HG03095 (cell line): ENCODE results near the gene TPCN2.
"Not testable (repeated sequence)": the region's sequence is repeated elsewhere in the genome, so short reads cannot be mapped to it uniquely, and the experiment has no call there.

Experiments used
- ATAC-seq: cut with Tn5 transposase; IDR thresholded peaks from one replicate; pipeline ENCODE4 v1.9.1; 2021; ENCODE audit warnings: moderate library complexity; ENCODE audit not compliant: unreplicated experiment

Gene TPCN2

DNA sequence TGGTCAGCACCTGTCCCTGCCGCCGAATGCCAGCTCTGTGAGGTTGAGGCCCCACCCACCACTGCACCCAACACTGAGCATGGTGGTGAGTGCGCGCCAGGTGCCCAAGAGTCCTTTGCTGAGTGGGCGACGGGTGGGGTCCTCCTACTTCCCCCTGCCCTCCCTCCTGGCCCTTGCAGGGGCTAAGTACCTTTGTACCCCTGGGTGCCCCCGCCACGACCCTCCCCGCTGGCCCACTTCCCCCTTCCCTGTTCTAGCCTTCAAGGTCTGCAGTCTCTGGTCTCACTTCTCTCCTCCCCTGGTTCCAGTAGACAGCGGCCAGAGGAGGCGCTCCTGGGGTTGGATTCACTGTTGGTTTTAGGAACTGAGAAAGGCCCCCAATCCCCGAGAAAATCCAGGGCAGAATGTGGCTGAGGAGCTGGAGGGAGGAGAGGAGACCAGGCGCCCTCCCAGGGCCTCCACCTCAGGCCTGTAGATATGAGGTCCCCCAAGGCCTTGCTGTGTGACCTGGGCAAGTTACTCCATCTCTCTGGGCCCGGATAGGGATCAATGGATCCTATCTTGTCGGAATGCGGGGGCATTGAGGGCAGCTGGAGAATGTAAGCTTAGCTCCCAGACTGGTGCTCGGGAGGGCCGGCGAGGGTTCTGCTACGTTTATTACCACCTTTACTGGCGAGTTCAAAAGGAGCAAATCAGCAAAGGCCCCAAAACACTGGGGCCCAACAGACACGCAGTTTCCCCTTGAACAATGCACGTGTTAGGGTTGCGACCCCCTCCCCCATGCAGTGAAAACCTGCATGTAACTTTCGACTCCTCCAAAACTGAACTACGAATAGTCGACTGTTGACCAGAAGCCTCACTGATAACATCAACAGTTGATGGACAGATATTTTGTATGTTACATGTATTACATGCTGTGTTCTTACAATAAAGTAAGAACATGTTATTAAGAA lies 75.1 kb downstream of the TPCN2 start:
- no peak for ATAC-seq

GRCh38 chr11:69125861-69126260 lies 77.1 kb downstream of the TPCN2 start:
- no peak for ATAC-seq

DNA sequence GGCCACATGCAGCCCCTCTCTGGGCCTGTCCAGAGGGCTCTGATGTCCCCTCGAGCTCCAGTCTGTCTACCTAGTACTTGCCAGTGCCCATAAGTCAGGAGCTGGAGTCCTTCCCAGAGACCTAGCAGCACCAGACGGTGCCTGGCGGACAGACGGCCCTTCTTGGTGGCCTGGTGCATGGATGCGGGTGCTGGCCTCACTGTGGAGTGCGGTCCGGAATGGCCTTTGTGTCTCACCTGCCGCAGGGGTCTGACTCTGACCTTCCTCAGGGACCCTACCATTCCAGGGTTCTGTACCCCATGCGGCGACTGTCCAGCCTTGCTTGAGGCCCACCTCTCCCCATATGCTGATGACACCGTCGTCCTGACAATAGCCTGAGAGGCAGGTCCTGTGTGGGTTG lies 77.6 kb downstream of the TPCN2 start:
- ATAC-seq, result no peak

DNA sequence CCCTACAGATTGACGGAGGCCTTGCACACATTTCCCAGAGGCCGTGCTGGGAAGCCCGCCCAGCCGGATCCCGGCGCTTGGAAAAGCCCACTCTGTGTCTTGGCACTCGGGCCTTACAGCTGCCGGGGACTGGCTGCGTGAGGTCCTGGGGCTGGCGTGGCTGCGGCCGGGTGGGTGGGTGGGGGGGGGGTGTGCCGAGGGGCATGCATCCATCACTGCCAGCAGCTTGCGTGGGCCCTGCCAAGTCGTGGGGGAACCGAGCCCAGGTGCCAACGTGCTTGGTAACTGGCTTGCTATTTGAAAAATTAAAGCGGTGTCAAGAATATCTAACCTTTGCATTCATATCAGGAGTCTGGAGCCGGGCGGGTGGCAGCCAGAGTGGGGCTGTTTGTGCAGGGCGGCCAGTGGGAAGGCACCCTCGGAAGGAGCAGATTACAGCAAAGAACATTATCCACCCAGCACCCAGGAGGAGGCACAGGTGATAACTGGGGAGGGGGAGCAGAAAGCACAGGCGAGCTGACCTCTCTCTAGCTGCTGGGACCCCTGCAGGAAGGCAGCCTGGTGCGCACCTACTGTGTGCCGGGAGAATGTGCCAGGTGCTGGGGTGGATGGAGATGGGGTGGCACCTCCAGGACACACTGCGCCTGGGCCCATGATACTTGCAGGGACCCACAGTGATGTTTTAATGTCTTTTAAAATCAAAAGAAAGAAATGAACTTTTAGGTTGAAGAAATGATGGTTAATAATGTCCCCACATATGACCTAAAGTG lies 78.5 kb downstream of the TPCN2 start:
- ATAC-seq, result no peak

DNA sequence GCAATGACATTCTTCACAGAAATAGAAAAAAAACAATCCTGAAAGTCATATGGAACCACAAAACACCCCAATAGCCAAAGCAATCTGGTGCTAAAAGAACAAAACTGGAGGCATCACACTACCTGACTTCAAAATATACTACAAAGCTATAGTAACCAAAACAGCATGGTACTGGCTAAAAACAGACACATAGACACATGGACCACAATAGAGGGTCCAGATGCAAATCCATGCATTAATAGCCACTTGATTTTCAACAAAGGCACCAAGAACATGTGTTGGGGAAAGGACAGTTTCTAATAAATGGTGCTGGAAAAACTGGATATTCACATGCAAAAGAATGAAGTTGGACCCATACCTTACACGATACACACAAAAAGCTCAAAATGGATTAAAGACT lies 79.2 kb downstream of the TPCN2 start:
- no peak for ATAC-seq

DNA sequence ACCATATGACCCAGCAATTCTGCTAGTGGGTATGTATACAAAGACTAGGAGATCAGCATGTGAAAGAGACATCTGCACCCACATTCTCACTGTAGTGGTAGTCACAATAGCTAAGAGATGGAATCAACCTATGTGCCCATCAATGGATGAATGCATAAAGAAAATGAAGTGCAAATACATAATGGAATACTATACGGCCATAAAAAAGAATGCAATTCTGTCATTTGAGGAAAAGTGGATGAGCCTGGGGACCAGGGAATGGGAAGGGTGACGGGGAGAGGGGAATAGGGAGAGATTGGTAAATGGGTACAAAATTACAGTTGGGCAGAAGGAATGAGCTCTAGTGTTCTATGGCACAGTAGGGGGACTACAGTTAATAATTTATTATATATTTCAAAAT lies 80.3 kb downstream of the TPCN2 start:
- ATAC-seq, result no peak

DNA sequence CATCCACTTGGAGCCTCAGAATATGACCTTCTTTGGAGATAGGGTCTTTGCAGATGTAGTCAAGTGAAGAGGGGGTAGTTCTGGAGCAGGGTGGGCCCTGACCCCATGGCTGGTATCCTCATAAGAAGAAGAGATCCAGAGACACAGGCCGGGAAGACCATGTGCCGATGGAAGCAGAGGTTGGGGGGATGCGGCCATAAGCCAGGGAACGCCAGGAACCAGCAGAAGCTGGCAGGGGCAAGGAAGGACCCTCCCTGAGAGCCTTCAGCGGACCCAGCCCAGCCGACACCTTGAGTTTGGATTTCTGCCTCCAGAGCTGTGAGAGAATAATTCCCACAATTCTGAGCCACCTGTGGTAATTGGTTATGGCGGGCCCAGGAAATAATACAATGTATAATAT lies 80.9 kb downstream of the TPCN2 start:
- no peak for ATAC-seq

DNA sequence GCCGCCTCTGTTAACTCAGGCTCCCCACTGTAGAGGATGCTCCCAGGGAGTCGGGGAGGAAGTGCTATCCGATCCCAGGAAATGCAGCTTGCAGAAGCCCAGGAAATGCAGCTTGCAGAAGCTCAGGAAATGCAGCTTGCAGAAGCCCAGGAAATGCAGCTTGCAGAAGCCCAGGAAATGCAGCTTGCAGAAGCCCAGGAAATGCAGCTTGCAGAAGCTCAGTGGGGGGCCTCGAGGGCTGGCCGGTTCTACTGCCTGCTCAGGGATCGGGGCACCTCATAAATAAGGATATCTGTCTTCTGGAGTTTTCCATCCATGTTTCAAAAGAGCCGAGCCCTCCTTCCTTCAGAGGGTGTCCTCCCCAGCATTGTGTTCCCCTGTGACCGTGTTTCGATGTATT lies 81.9 kb downstream of the TPCN2 start:
- ATAC-seq, result no peak

DNA sequence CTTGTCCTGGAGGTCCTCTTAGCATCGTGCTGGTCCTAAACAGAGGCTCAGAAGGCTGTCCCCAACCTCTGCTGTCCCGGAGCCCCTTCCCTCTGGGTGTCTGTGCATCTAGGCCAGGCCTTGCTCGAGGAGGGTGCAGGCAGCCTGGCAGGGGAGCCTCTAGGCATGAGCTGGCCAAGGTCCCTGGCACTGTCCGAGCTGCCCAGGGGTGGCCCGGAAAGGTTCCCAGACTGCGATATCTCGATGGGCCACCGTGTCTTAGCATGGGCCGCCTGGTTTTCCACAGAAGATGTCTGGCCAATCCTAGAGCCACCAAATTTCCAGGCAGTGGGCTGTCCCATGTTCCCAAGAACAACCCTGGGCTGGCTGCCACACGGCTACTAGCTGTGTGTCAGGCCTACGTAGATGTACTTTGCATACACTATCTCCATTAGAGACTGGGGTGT lies 82.4 kb downstream of the TPCN2 start:
- ATAC-seq, result no peak

GRCh38 chr11:69131644-69132300 lies 83.0 kb downstream of the TPCN2 start:
- no peak for ATAC-seq

- no peak for ATAC-seq
Observed at GRCh38 chr11:69132301-69132670, 83.6 kb downstream of the TPCN2 start.

DNA sequence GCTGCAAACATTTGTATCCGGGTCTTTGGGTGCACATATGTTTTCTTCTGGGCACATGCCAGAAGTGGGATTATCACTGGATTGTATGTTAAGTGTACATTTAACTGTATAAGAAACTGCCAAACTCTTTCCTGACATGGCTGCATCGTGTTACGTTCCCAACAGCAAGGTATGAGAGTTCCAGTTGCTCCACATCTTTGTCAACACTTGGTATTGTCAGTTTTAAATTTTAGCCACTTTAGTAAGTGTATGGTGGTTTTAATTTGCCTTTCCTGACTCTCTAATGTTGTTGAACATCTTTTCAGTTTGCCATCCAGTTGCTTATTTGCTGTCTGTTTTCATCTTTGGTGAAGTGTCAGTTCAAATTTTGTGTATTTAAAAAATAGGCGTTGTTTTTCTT lies 84.5 kb downstream of the TPCN2 start:
- no peak for ATAC-seq

GRCh38 chr11:69134182-69134581 lies 85.5 kb downstream of the TPCN2 start:
- not testable (repeated sequence) for ATAC-seq

- no peak for ATAC-seq
Observed at GRCh38 chr11:69134957-69135356, 86.2 kb downstream of the TPCN2 start.

- no peak for ATAC-seq
Observed at GRCh38 chr11:69135420-69136363, 87.0 kb downstream of the TPCN2 start.

GRCh38 chr11:69136471-69136870 lies 87.7 kb downstream of the TPCN2 start:
- no peak for ATAC-seq

DNA sequence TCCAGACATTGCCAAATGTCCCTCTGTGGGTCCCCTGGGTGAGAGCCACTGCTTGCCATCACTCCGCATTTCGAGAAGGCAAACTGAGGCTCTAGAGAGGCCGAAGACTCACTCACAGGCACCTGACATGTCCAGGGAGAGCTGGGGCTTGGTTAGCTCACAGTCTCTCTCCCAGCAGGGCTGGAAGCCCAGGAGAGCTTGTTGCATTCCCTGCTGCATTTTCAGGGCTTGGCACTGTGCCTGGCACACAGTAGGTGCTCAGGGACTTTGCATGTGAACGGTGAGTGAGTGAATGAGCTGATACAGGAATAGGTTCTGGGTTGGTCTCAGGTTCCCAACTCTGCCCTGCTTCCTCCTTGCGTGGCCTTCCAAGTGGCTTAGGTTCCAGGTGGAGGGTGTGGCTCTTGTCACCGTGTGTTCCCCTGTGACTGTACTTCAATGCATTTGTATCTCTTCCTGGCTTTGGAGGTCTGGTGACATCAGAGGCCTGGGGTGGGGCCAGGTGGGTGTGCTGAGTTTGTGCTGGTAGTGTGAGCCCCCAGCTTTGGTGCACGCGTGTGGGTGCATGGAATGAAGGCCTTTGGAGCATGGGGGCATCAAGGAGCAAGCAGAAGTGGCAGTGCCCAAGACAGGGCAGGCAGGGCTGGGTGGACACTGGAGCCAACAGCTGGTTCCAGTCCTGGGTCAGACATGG lies 88.6 kb downstream of the TPCN2 start:
- no peak for ATAC-seq

DNA sequence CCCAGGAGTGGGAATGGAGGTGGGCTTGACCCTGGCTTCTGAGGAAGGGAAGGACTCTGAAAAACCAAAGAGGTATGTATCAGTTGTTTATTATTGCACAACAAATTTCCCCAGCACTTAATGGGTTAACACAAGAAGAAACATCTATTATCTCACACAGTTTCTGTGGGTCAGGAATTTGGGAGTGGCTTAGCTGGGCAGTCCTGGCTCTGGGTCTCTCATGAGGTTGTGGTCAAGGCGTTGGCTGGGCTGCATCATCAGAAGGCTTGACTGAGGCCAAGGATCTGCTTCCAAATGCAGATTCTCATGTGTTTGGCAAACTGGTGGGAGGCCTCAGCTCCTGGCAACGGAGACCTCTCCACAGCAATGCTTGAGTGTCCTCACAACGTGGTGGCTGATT lies 89.5 kb downstream of the TPCN2 start:
- ATAC-seq, result no peak

GRCh38 chr11:69140161-69140560 lies 91.4 kb downstream of the TPCN2 start:
- not testable (repeated sequence) for ATAC-seq

DNA sequence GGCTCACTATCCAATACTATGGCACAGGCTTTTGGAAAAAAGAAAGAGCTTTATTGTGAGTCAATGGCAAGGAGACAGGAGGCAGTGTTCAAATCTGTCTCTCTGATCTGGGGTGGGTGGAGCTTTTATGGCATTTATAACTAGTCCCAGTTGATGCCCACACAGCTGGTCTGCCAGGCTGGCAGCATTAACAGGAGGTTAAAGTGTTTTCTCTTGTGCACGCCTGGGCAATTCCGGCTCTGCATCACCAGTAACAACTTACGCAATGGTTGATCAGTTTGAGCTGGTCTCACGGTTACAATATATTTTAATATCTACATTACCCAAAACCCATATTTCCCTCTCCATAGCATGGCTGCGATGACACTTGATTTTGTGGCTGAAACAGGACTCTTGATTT lies 91.9 kb downstream of the TPCN2 start:
- no peak for ATAC-seq
